Mesenchymal stem cell (in vitro differentiated cells and primary cell): ENCODE results near the gene KAT6B.
A peak's percentile ranks its signal among the peaks of the same experiment; 100 is the strongest.

Experiments used
- DNase-seq: peaks from one replicate; pipeline ENCODE4 v3.0.0-alpha.2; 2013
- H2AFZ ChIP-seq: one replicate; pipeline ENCODE4 v1.6.1; 2013; ENCODE audit warnings: low read depth, mild to moderate bottlenecking, control low read depth, inconsistent platforms, low read length, moderate library complexity
- H2AK5ac ChIP-seq: 2 replicates; pipeline ENCODE4 v1.6.1; 2013; ENCODE audit warnings: low read length, moderate library complexity, mild to moderate bottlenecking, inconsistent platforms; ENCODE audit not compliant: severe bottlenecking
- H2BK120ac ChIP-seq: one replicate; pipeline ENCODE4 v1.6.1; 2013; ENCODE audit warnings: low read depth, mild to moderate bottlenecking, inconsistent platforms, low read length, moderate library complexity
- H2BK12ac ChIP-seq, 2 experiments: one replicate each; pipeline ENCODE4 v1.6.1; 2013; ENCODE audit warnings: inconsistent platforms in 2 of 2, low read length in 2 of 2, mild to moderate bottlenecking in 2 of 2, moderate library complexity in 2 of 2, control low read depth in 1 of 2
- H2BK15ac ChIP-seq: one replicate; pipeline ENCODE4 v1.6.1; 2013; ENCODE audit warnings: mild to moderate bottlenecking, low read depth, inconsistent platforms; ENCODE audit not compliant: poor library complexity, severe bottlenecking
- H2BK5ac ChIP-seq: 2 replicates; pipeline ENCODE4 v1.6.1; 2013; ENCODE audit warnings: low read depth, mild to moderate bottlenecking, low read length, control low read depth, inconsistent platforms; ENCODE audit not compliant: poor library complexity, severe bottlenecking
- H3K14ac ChIP-seq, 2 experiments: one replicate each; pipeline ENCODE4 v1.6.1; 2013; ENCODE audit warnings: inconsistent platforms in 2 of 2, low read length in 2 of 2, control low read depth in 1 of 2, mild to moderate bottlenecking in 1 of 2, moderate library complexity in 1 of 2
- H3K18ac ChIP-seq, 2 experiments: one replicate each; pipeline ENCODE4 v1.6.1; 2013; ENCODE audit warnings: inconsistent platforms in 2 of 2, low read length in 2 of 2, control low read depth in 1 of 2, low read depth in 1 of 2, mild to moderate bottlenecking in 1 of 2
- H3K23ac ChIP-seq, 2 experiments: one replicate each; pipeline ENCODE4 v1.6.1; 2013; ENCODE audit warnings: inconsistent platforms in 2 of 2, low read length in 2 of 2, mild to moderate bottlenecking in 2 of 2, moderate library complexity in 2 of 2, control low read depth in 1 of 2
- H3K27ac ChIP-seq: 2 replicates; pipeline ENCODE4 v1.5.1; 2013; ENCODE audit warnings: mild to moderate bottlenecking, moderate library complexity, low read length, control low read depth, inconsistent platforms; ENCODE audit not compliant: poor library complexity, severe bottlenecking
- H3K27me3 ChIP-seq, 2 experiments: 2 replicates each; pipeline versions ENCODE4 v1.6.1 to v1.7.0; 2013; ENCODE audit warnings: low read length in 2 of 2, mild to moderate bottlenecking in 2 of 2, moderate library complexity in 2 of 2, control low read depth in 1 of 2, inconsistent platforms in 1 of 2; ENCODE audit not compliant: control insufficient read depth in 1 of 2, insufficient read depth in 1 of 2
- H3K36me3 ChIP-seq, 2 experiments: 2 replicates each; pipeline versions ENCODE4 v1.6.1 to v1.7.0; 2013; ENCODE audit warnings: low read length in 2 of 2, control low read depth in 1 of 2, inconsistent platforms in 1 of 2, low read depth in 1 of 2, mild to moderate bottlenecking in 1 of 2; ENCODE audit not compliant: insufficient read depth in 2 of 2, control insufficient read depth in 1 of 2
- H3K4ac ChIP-seq, 2 experiments: one replicate each; pipeline ENCODE4 v1.6.1; 2013; ENCODE audit warnings: inconsistent platforms in 2 of 2, low read length in 2 of 2, mild to moderate bottlenecking in 2 of 2, moderate library complexity in 2 of 2, control low read depth in 1 of 2, low read depth in 1 of 2
- H3K4me1 ChIP-seq: 2 replicates; pipeline ENCODE4 v1.6.1; 2013; ENCODE audit warnings: low read depth, low read length, control low read depth; ENCODE audit not compliant: control insufficient read depth, insufficient read depth
- H3K4me2 ChIP-seq: 2 replicates; pipeline ENCODE4 v1.6.1; 2013; ENCODE audit warnings: low read length, mild to moderate bottlenecking, inconsistent platforms; ENCODE audit not compliant: poor library complexity, severe bottlenecking
- H3K4me3 ChIP-seq, 2 experiments: 2 replicates each; pipeline versions ENCODE4 v1.5.1 to v1.7.0; 2013; ENCODE audit warnings: low read length in 2 of 2, mild to moderate bottlenecking in 2 of 2, control low read depth in 1 of 2, low read depth in 1 of 2; ENCODE audit not compliant: insufficient read depth in 1 of 2
- H3K79me1 ChIP-seq: replicated peaks from 2 replicates; pipeline ENCODE4 v1.6.1; 2013; ENCODE audit warnings: mild to moderate bottlenecking, control low read depth, low read length, inconsistent platforms; ENCODE audit not compliant: poor library complexity, severe bottlenecking
- H3K9ac ChIP-seq: 2 replicates; pipeline ENCODE4 v1.7.0; 2013; ENCODE audit warnings: mild to moderate bottlenecking, low read length, moderate library complexity
- H3K9me3 ChIP-seq: 2 replicates; pipeline ENCODE4 v1.7.0; 2013; ENCODE audit warnings: mild to moderate bottlenecking, low read length; ENCODE audit not compliant: control insufficient read depth
- H4K8ac ChIP-seq: one replicate; pipeline ENCODE4 v1.6.1; 2013; ENCODE audit warnings: inconsistent platforms, mild to moderate bottlenecking, low read length, moderate library complexity
- H4K91ac ChIP-seq: one replicate; pipeline ENCODE4 v1.6.1; 2013; ENCODE audit warnings: mild to moderate bottlenecking, low read length, inconsistent platforms
- whole genome bisulfite sequencing: methylation state at CpG from one replicate; pipeline ENCODE4 v1.1.7; 2013; ENCODE audit warnings: mixed read lengths; 5-methylcytosine and 5-hydroxymethylcytosine counted together

KAT6B gene

GRCh38 chr10:74889662-74889998, 63.2 kb downstream of the KAT6B start:
- Histone ChIP-seq H3K27me3 (no peaks in the 10 kb centered on the region), H3K9ac (no peak overlapping the region), H2BK15ac (no peak overlapping the region), H3K36me3 (no peaks in the 10 kb centered on the region), H3K79me1 (peaks cover 39% of the 10 kb centered on the region), H4K91ac (no peak overlapping the region), H3K4me3 (no peak overlapping the region), H3K4me1 (no peaks in the 10 kb centered on the region), H2BK5ac (no peak overlapping the region), H3K27ac (no peak overlapping the region), H3K4ac (no peak overlapping the region), H3K4me2 (no peak overlapping the region), H2BK12ac (no peak overlapping the region), H4K8ac (no peak overlapping the region), H3K23ac (no peak overlapping the region), H2AFZ (no peak overlapping the region), H2BK120ac (no peak overlapping the region), H3K18ac (no peak overlapping the region), H3K14ac (no peak overlapping the region), H3K9me3 (no peaks in the 10 kb centered on the region), H2AK5ac (no peak overlapping the region)
- no peak for DNase-seq

GRCh38 chr10:74890460-74890859, 64.1 kb downstream of the KAT6B start:
- Histone ChIP-seq H3K9ac (no peak overlapping the region), H2BK12ac (no peak overlapping the region), H4K91ac (no peak overlapping the region), H3K27ac (no peak overlapping the region), H2AFZ (no peak overlapping the region), H2BK15ac (no peak overlapping the region), H3K4me1 (no peaks in the 10 kb centered on the region), H4K8ac (no peak overlapping the region), H2BK5ac (no peak overlapping the region), H3K4me3 (no peak overlapping the region), H3K4me2 (no peak overlapping the region), H3K23ac (no peak overlapping the region), H3K4ac (no peak overlapping the region), H3K36me3 (no peaks in the 10 kb centered on the region), H3K14ac (no peak overlapping the region), H3K79me1 (peaks cover 41% of the 10 kb centered on the region), H2AK5ac (no peak overlapping the region), H3K18ac (no peak overlapping the region), H2BK120ac (no peak overlapping the region), H3K27me3 (no peaks in the 10 kb centered on the region), H3K9me3 (no peaks in the 10 kb centered on the region)
- WGBS, result 94% methylated on average over 5 of the region's 7 CpGs
- DNase-seq, result no peak

GRCh38 chr10:74891053-74891452, 64.7 kb downstream of the KAT6B start:
- no peak overlapping the region for H4K8ac ChIP-seq
- no peak overlapping the region for H3K4ac ChIP-seq
- H3K27ac ChIP-seq, result no peak overlapping the region
- no peak overlapping the region for H2BK120ac ChIP-seq
- H2BK5ac ChIP-seq, result no peak overlapping the region
- no peaks in the 10 kb centered on the region for H3K27me3 ChIP-seq
- no peaks in the 10 kb centered on the region for H3K9me3 ChIP-seq
- no peaks in the 10 kb centered on the region for H3K36me3 ChIP-seq
- H2BK12ac ChIP-seq, result no peak overlapping the region
- no peak overlapping the region for H2AK5ac ChIP-seq
- H3K23ac ChIP-seq, result no peak overlapping the region
- no peak overlapping the region for H3K4me3 ChIP-seq
- H3K79me1 ChIP-seq, result peaks cover 42% of the 10 kb centered on the region
- no peak overlapping the region for H2AFZ ChIP-seq
- H3K18ac ChIP-seq, result no peak overlapping the region
- WGBS, result 100% methylated on average over 2 of the region's 2 CpGs
- no peak overlapping the region for H2BK15ac ChIP-seq
- H3K14ac ChIP-seq, result no peak overlapping the region
- no peak overlapping the region for H4K91ac ChIP-seq
- no peak for DNase-seq
- no peak overlapping the region for H3K9ac ChIP-seq
- H3K4me2 ChIP-seq, result no peak overlapping the region
- H3K4me1 ChIP-seq, result no peaks in the 10 kb centered on the region

- no peak overlapping the region for H3K18ac ChIP-seq
- no peak overlapping the region for H3K4me3 ChIP-seq
- H3K4me2 ChIP-seq, result no peak overlapping the region
- no peaks in the 10 kb centered on the region for H3K36me3 ChIP-seq
- no peak overlapping the region for H2AFZ ChIP-seq
- no peak overlapping the region for H4K8ac ChIP-seq
- 87% methylated on average over 4 of the region's 4 CpGs for WGBS
- H3K9ac ChIP-seq, result no peak overlapping the region
- no peak overlapping the region for H3K27ac ChIP-seq
- peaks cover 33% of the 10 kb centered on the region for H3K79me1 ChIP-seq
- H4K91ac ChIP-seq, result peak overlapping the region; percentile 55
- no peak overlapping the region for H3K4ac ChIP-seq
- no peaks in the 10 kb centered on the region for H3K27me3 ChIP-seq
- no peak overlapping the region for H2BK5ac ChIP-seq
- no peak overlapping the region for H2AK5ac ChIP-seq
- H2BK15ac ChIP-seq, result no peak overlapping the region
- H3K14ac ChIP-seq, result no peak overlapping the region
- no peak overlapping the region for H2BK12ac ChIP-seq
- no peak for DNase-seq
- H3K9me3 ChIP-seq, result no peaks in the 10 kb centered on the region
- no peak overlapping the region for H3K23ac ChIP-seq
- no peaks in the 10 kb centered on the region for H3K4me1 ChIP-seq
- H2BK120ac ChIP-seq, result no peak overlapping the region
Observed at GRCh38 chr10:74892839-74893238, 66.4 kb downstream of the KAT6B start.
